Stimulated activated naive CD8-positive, alpha-beta T cell treated with anti-CD3 and anti-CD28 coated beads, Interleukin-15, Interleukin-2, amounts not matched to agents 100 ng/mL and 50 ng/mL, for 24 hours (primary cell): Measurements from ENCODE around the gene HOXB4.
A peak's percentile ranks its signal among the peaks of the same experiment; 100 is the strongest.
"Not testable (repeated sequence)": the region's sequence is repeated elsewhere in the genome, so short reads cannot be mapped to it uniquely, and the experiment has no call there.

Experiments used
- H3K27ac Mint-ChIP-seq: one replicate; pipeline ENCODE4 v1.8.0; 2021; ENCODE audit warnings: mild to moderate bottlenecking, mixed read lengths
- H3K27me3 Mint-ChIP-seq: one replicate; pipeline ENCODE4 v1.8.0; 2021; ENCODE audit warnings: mixed read lengths
- H3K36me3 Mint-ChIP-seq: one replicate; pipeline ENCODE4 v1.8.0; 2021; ENCODE audit warnings: low read depth, mixed read lengths
- H3K4me1 Mint-ChIP-seq: one replicate; pipeline ENCODE4 v1.8.0; 2021; ENCODE audit warnings: low read depth, mixed read lengths
- H3K4me3 Mint-ChIP-seq: one replicate; pipeline ENCODE4 v1.8.0; 2021; ENCODE audit warnings: mild to moderate bottlenecking, mixed read lengths
- H3K9me3 Mint-ChIP-seq: one replicate; pipeline ENCODE4 v1.8.0; 2021; ENCODE audit warnings: mixed read lengths

Gene HOXB4

GRCh38 chr17:48541036-48541576 lies 37.0 kb downstream of the HOXB4 start:
- Mint-ChIP-seq H3K36me3 (peaks cover 3% of the 10 kb centered on the region), H3K9me3 (no peaks in the 10 kb centered on the region), H3K4me1 (peaks cover 34% of the 10 kb centered on the region), H3K4me3 (peak overlapping the region; percentile 97), H3K27me3 (peaks cover 16% of the 10 kb centered on the region), H3K27ac (peak overlapping the region; percentile 98)

GRCh38 chr17:48540213-48540612 lies 37.9 kb downstream of the HOXB4 start:
- H3K4me3 Mint-ChIP-seq: no peak overlapping the region
- peaks cover 25% of the 10 kb centered on the region for H3K4me1 Mint-ChIP-seq
- H3K27ac Mint-ChIP-seq: peak overlapping the region; percentile 13
- no peaks in the 10 kb centered on the region for H3K9me3 Mint-ChIP-seq
- peaks cover 11% of the 10 kb centered on the region for H3K27me3 Mint-ChIP-seq
- peaks cover 3% of the 10 kb centered on the region for H3K36me3 Mint-ChIP-seq

GRCh38 chr17:48539177-48539576 lies 39.0 kb downstream of the HOXB4 start:
- H3K4me1 Mint-ChIP-seq: peaks cover 18% of the 10 kb centered on the region
- H3K4me3 Mint-ChIP-seq: no peak overlapping the region
- peaks cover 3% of the 10 kb centered on the region for H3K36me3 Mint-ChIP-seq
- H3K27me3 Mint-ChIP-seq: peaks cover 11% of the 10 kb centered on the region
- no peaks in the 10 kb centered on the region for H3K9me3 Mint-ChIP-seq
- H3K27ac Mint-ChIP-seq: no peak overlapping the region

- Mint-ChIP-seq H3K27me3 (peaks cover 6% of the 10 kb centered on the region), H3K36me3 (no peaks in the 10 kb centered on the region), H3K27ac (no peak overlapping the region), H3K4me1 (peaks cover 13% of the 10 kb centered on the region), H3K4me3 (no peak overlapping the region), H3K9me3 (no peaks in the 10 kb centered on the region)
Observed at GRCh38 chr17:48537316-48537715, 40.8 kb downstream of the HOXB4 start.

- not testable (repeated sequence) for H3K9me3 Mint-ChIP-seq, H3K27ac Mint-ChIP-seq, H3K4me1 Mint-ChIP-seq, H3K27me3 Mint-ChIP-seq, H3K4me3 Mint-ChIP-seq, H3K36me3 Mint-ChIP-seq
Observed at GRCh38 chr17:48535793-48536559, 42.2 kb downstream of the HOXB4 start.

GRCh38 chr17:48532261-48532660 lies 45.9 kb downstream of the HOXB4 start:
- no peak overlapping the region for H3K4me3 Mint-ChIP-seq
- no peaks in the 10 kb centered on the region for H3K9me3 Mint-ChIP-seq
- no peak overlapping the region for H3K27ac Mint-ChIP-seq
- peaks cover 17% of the 10 kb centered on the region for H3K27me3 Mint-ChIP-seq
- H3K36me3 Mint-ChIP-seq: no peaks in the 10 kb centered on the region
- peaks cover 4% of the 10 kb centered on the region for H3K4me1 Mint-ChIP-seq

- no peaks in the 10 kb centered on the region for H3K36me3 Mint-ChIP-seq
- no peak within 1 kb of the TSS for H3K4me3 Mint-ChIP-seq
- peaks cover 21% of the 10 kb centered on the region for H3K27me3 Mint-ChIP-seq
- H3K9me3 Mint-ChIP-seq: no peaks in the 10 kb centered on the region
- peaks cover 4% of the 10 kb centered on the region for H3K4me1 Mint-ChIP-seq
- no peak within 1 kb of the TSS for H3K27ac Mint-ChIP-seq
Observed at GRCh38 chr17:48530887-48531272, 47.3 kb downstream of the HOXB4 start, which contains the start of gene HOXB1. TSS of gene HOXB1 (minus strand) at chr17:48531011. CDS start at chr17:48530904, 107 bp downstream.

- Mint-ChIP-seq H3K4me1 (peaks cover 4% of the 10 kb centered on the region), H3K27me3 (peaks cover 27% of the 10 kb centered on the region), H3K9me3 (no peaks in the 10 kb centered on the region), H3K27ac (no peak overlapping the region), H3K4me3 (no peak overlapping the region), H3K36me3 (no peaks in the 10 kb centered on the region)
Observed at GRCh38 chr17:48530208-48530886, 47.8 kb downstream of the HOXB4 start.

- Mint-ChIP-seq H3K27ac (no peak overlapping the region), H3K9me3 (no peaks in the 10 kb centered on the region), H3K4me3 (no peak overlapping the region), H3K36me3 (no peaks in the 10 kb centered on the region), H3K4me1 (peaks cover 4% of the 10 kb centered on the region), H3K27me3 (peaks cover 33% of the 10 kb centered on the region)
Observed at GRCh38 chr17:48529683-48530009, 48.5 kb downstream of the HOXB4 start.

- peaks cover 4% of the 10 kb centered on the region for H3K4me1 Mint-ChIP-seq
- H3K36me3 Mint-ChIP-seq: no peaks in the 10 kb centered on the region
- H3K27me3 Mint-ChIP-seq: peaks cover 35% of the 10 kb centered on the region
- H3K4me3 Mint-ChIP-seq: no peak overlapping the region
- H3K9me3 Mint-ChIP-seq: no peaks in the 10 kb centered on the region
- no peak overlapping the region for H3K27ac Mint-ChIP-seq
Observed at GRCh38 chr17:48528936-48529682, 49.0 kb downstream of the HOXB4 start.

- Mint-ChIP-seq H3K9me3 (no peaks in the 10 kb centered on the region), H3K4me1 (peaks cover 4% of the 10 kb centered on the region), H3K36me3 (no peaks in the 10 kb centered on the region), H3K27ac (no peak overlapping the region), H3K4me3 (no peak overlapping the region), H3K27me3 (peaks cover 43% of the 10 kb centered on the region)
Observed at GRCh38 chr17:48528153-48528935, 49.8 kb downstream of the HOXB4 start.

- peaks cover 4% of the 10 kb centered on the region for H3K4me1 Mint-ChIP-seq
- H3K27me3 Mint-ChIP-seq: peaks cover 51% of the 10 kb centered on the region
- no peaks in the 10 kb centered on the region for H3K9me3 Mint-ChIP-seq
- no peak overlapping the region for H3K4me3 Mint-ChIP-seq
- H3K27ac Mint-ChIP-seq: no peak overlapping the region
- no peaks in the 10 kb centered on the region for H3K36me3 Mint-ChIP-seq
Observed at GRCh38 chr17:48527547-48527932, 50.6 kb downstream of the HOXB4 start.

- H3K36me3 Mint-ChIP-seq: no peaks in the 10 kb centered on the region
- H3K9me3 Mint-ChIP-seq: no peaks in the 10 kb centered on the region
- peaks cover 4% of the 10 kb centered on the region for H3K4me1 Mint-ChIP-seq
Observed at GRCh38 chr17:48526608-48527546, 51.3 kb downstream of the HOXB4 start.

More at GRCh38 chr17:48526608-48527546, 51.3 kb downstream of the HOXB4 start:
- Mint-ChIP-seq H3K27me3 (peaks cover 54% of the 10 kb centered on the region), H3K27ac (no peak overlapping the region), H3K4me3 (no peak overlapping the region)
